ENCODE data around the gene ZNF385D. TPM values are rescaled to one million over a fixed set of nuclear protein-coding genes. Genes with fewer than 3 reads are reported as not detected.

The ZNF385D gene
- total RNA-seq, 1 donor from 2014 or later = 2.9 TPM

DNA sequence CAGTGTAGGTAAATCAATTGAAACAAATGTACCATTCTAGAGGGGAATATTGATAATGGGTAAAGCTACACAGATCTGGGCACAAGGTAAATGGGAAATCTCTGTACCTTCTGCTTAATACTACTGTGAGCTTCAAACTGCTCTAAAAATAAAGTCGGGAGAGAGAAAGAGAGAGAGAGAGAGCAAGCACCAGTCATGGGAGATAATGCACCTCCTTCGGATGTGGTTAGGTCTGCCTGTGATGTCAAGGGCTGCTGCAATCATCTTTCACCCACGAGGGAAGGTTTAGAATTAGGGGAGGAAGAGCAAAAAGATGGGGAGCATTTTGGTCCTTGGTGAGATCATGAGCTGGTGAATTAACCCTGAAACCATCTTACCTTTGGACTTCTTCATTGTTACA, 219.1 kb downstream of the ZNF385D start:
- DNase-seq (no peak), ATAC-seq (no peak)
- TF ChIP-seq, protein P1, sequence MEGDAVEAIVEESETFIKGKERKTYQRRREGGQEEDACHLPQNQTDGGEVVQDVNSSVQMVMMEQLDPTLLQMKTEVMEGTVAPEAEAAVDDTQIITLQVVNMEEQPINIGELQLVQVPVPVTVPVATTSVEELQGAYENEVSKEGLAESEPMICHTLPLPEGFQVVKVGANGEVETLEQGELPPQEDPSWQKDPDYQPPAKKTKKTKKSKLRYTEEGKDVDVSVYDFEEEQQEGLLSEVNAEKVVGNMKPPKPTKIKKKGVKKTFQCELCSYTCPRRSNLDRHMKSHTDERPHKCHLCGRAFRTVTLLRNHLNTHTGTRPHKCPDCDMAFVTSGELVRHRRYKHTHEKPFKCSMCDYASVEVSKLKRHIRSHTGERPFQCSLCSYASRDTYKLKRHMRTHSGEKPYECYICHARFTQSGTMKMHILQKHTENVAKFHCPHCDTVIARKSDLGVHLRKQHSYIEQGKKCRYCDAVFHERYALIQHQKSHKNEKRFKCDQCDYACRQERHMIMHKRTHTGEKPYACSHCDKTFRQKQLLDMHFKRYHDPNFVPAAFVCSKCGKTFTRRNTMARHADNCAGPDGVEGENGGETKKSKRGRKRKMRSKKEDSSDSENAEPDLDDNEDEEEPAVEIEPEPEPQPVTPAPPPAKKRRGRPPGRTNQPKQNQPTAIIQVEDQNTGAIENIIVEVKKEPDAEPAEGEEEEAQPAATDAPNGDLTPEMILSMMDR (IDR thresholded peaks at IDR 0.05) = no peak
- H3K4me1 ChIP-seq = no peaks in the 10 kb centered on the region
- no peaks in the 10 kb centered on the region for H3K9me3 ChIP-seq
- intact Hi-C loops (cut with DNase I) = no loop called here
- no peak overlapping the region for H3K4me3 ChIP-seq
- H3K36me3 ChIP-seq = no peaks in the 10 kb centered on the region
- no peak overlapping the region for H3K27ac ChIP-seq
- H3K27me3 ChIP-seq (ENCODE audit: low read depth) = no peaks in the 10 kb centered on the region

DNA sequence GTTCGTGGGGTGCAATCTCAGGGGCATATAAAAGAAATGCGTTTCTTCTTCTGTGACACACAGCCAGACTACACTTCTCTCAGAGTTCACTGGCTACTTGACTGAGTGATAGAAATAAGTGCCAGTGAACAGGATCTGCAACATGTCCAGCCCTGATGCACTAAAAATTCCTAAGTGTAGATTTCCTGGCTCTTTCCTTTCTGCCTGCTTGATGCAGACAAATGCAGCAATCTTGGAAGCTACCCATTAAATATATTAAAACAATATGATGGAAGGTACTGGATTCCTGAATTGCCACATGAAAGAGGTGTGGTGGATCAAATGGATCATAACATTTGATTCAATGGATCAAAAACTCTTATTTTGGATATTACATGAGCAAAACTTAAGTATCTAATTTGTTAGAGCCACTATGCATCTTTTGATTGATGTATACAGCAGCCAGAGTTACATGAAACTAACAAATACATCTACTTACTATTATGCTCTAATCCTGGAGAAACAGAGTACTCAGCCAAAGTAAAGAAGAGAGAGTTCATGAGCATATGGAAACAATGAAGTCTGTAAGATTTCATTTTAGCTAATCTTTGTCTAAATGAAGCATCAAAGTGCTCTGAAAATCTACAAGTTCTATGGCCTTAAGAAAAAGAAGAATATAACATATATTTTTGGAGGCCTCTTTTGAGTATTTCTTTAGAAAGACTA, 222.6 kb downstream of the ZNF385D start:
- Histone ChIP-seq H3K36me3 (no peaks in the 10 kb centered on the region), H3K4me1 (no peaks in the 10 kb centered on the region), H3K27ac (no peak overlapping the region), H3K9me3 (no peaks in the 10 kb centered on the region), H3K27me3 (ENCODE audit: low read depth) (no peaks in the 10 kb centered on the region), H3K4me3 (no peak overlapping the region)
- intact Hi-C loops (cut with DNase I) = no loop called here
- DNase-seq (no peak), ATAC-seq (no peak)
- TF ChIP-seq, protein P1 (IDR thresholded peaks at IDR 0.05) = no peak

DNA sequence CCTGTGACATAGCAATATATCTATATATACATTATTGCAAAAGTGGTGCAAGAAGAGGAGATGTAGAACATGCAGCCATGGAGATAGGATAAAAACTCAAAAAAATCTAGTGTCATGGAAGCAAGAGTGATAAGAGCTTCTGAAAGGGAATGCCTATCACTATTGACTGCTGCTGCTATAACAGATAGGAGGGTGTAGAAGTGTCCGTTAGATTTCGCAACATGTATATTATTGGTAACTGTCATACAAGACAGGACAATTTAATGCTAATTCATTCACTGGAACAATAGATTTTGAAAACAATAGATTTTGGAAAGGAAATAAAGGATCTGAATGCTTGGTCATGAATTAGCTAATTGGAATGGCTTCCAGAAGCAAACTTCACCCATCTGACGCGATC, 224.5 kb downstream of the ZNF385D start:
- no peak for ATAC-seq
- no peaks in the 10 kb centered on the region for H3K9me3 ChIP-seq
- no peak overlapping the region for H3K27ac ChIP-seq
- H3K36me3 ChIP-seq = no peaks in the 10 kb centered on the region
- intact Hi-C loops (cut with DNase I) = no loop called here
- TF ChIP-seq, protein P1 (IDR thresholded peaks at IDR 0.05) = no peak
- no peak overlapping the region for H3K4me3 ChIP-seq
- H3K4me1 ChIP-seq = no peaks in the 10 kb centered on the region
- DNase-seq = no peak
- no peaks in the 10 kb centered on the region for H3K27me3 ChIP-seq (ENCODE audit: low read depth)

DNA sequence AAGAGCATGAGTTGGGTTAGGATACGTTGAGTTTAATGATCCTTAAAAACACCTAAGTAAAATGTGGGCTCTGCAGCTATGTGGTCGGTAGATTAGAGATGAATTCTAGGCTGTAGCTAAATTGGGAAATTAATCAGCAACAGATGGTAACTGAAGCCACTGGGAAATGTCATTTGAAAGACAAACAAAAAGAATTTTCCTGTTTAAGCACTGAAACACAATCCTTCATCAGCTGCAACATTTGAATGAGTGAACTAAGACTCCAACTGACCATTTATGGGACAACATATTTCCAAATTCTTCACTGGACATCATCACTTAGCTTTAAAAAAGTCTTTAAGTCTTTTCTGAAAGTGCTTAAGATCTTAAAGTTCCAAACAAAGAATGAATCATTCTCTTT, 226.9 kb downstream of the ZNF385D start:
- ATAC-seq (no peak), DNase-seq (no peak)
- intact Hi-C loops (cut with DNase I) = no loop called here
- Histone ChIP-seq H3K27ac (no peak overlapping the region), H3K27me3 (ENCODE audit: low read depth) (no peaks in the 10 kb centered on the region), H3K9me3 (no peaks in the 10 kb centered on the region), H3K4me1 (no peaks in the 10 kb centered on the region), H3K4me3 (no peak overlapping the region), H3K36me3 (no peaks in the 10 kb centered on the region)
- TF ChIP-seq, protein P1 (IDR thresholded peaks at IDR 0.05) = no peak

DNA sequence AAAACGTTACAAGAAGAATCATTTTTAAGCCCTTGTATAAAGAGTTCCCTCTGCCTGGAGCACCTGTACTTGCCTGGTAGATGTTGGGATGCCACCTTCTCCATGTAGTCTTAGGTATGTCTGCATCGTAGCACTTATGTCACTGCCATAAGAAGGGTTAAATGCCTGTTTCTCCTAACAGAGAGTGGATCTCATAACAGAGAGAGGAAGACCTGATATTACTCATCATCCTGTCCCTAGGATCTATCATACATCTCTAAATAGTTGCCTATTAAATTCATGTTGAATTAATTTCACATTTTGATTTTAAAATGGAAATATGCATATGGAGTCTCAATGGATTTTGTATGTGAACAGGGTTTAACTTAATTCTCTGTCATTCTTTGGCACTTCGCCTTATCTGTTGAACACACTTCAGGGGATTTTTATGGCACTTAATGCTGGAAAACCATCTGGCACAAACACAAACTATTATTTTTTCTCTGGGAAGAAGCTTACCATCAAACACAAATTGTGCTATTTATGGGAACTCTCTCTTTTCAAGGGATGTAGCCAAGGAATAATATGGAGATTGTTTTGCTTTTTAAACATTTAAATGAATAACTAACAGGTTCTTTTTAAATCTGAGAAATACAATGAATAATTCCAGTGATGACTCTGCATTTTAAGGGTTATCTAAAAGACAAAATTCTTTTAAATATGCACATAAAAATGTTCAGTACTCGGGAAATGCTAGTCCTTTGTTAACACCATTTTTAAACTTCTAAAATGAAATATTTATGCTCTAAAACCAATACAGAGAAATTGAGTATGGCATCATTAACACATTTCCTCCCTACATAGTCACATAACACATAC, 230.7 kb downstream of the ZNF385D start:
- Histone ChIP-seq H3K27me3 (ENCODE audit: low read depth) (no peaks in the 10 kb centered on the region), H3K27ac (no peak overlapping the region), H3K36me3 (no peaks in the 10 kb centered on the region), H3K4me1 (no peaks in the 10 kb centered on the region), H3K9me3 (no peaks in the 10 kb centered on the region), H3K4me3 (no peak overlapping the region)
- DNase-seq (no peak), ATAC-seq (no peak)
- intact Hi-C loops (cut with DNase I) = no loop called here
- TF ChIP-seq, protein P1 (IDR thresholded peaks at IDR 0.05) = no peak
